Caco-2 (cell line): Measurements from ENCODE around the gene HCK. TPM values are rescaled to one million over a fixed set of nuclear protein-coding genes. Genes with fewer than 3 reads are reported as not detected.

Experiments
- BruUV-seq: library from RNA; stranded (reverse); fragments of 400-500 nt; replicated peaks from 2 replicates; lab custom pipeline; 2021; lab: Mats Ljungman, UMichigan
- CTCF ChIA-PET: fragments of 300-600 bp; sonication (Branson Sonifier 250); formaldehyde crosslinking; loops from one replicate; lab custom pipeline; 2022; ENCODE audit warnings: antibody characterized with exemption; lab: Charles Lee
- POLR2A ChIA-PET: fragments of 300-600 bp; sonication (Branson Sonifier 250); formaldehyde crosslinking; loops from one replicate; lab custom pipeline; 2022; ENCODE audit warnings: antibody characterized with exemption; lab: Charles Lee
- DNase-seq, 2 experiments: peaks; one replicate each; pipeline versions ENCODE4 v3.0.0 to v3.0.0-alpha.2; 2020 to 2022
- H3K27me3 ChIP-seq: replicated peaks from 2 replicates; pipeline ENCODE4 v1.6.0; 2011; ENCODE audit warnings: low read length; ENCODE audit not compliant: control insufficient read depth, insufficient read depth
- H3K36me3 ChIP-seq: 2 replicates; pipeline ENCODE4 v1.5.1; 2011; ENCODE audit warnings: low read length; ENCODE audit not compliant: control insufficient read depth, insufficient read depth
- H3K4me1 ChIP-seq: fragments of 250-450 bp; sonication (Bioruptor Pico); 2 replicates; pipeline ENCODE4 v1.5.1; 2020; ENCODE audit warnings: mild to moderate bottlenecking
- H3K4me3 ChIP-seq: 2 replicates; pipeline ENCODE4 v1.5.1; 2011; ENCODE audit warnings: low read depth, mild to moderate bottlenecking, control low read depth, low read length
- H3K9me3 ChIP-seq: fragments of 250-450 bp; sonication (Bioruptor Pico); 2 replicates; pipeline ENCODE4 v1.5.1; 2020; ENCODE audit warnings: mild to moderate bottlenecking, moderate library complexity
- H3K27ac Mint-ChIP-seq: one replicate; pipeline ENCODE4 v1.8.0; 2022; ENCODE audit warnings: mixed read lengths; ENCODE audit not compliant: unreplicated experiment
- H3K27me3 Mint-ChIP-seq: one replicate; pipeline ENCODE4 v1.8.0; 2022; ENCODE audit warnings: mixed read lengths; ENCODE audit not compliant: insufficient read depth, unreplicated experiment
- H3K36me3 Mint-ChIP-seq: one replicate; pipeline ENCODE4 v1.8.0; 2022; ENCODE audit warnings: mild to moderate bottlenecking, mixed read lengths; ENCODE audit not compliant: insufficient read depth, unreplicated experiment
- H3K4me1 Mint-ChIP-seq: one replicate; pipeline ENCODE4 v1.8.0; 2022; ENCODE audit warnings: low read depth, mixed read lengths; ENCODE audit not compliant: unreplicated experiment
- H3K4me3 Mint-ChIP-seq: one replicate; pipeline ENCODE4 v1.8.0; 2022; ENCODE audit warnings: mild to moderate bottlenecking, moderate library complexity, mixed read lengths; ENCODE audit not compliant: unreplicated experiment
- H3K9me3 Mint-ChIP-seq: one replicate; pipeline ENCODE4 v1.8.0; 2022; ENCODE audit warnings: mixed read lengths; ENCODE audit not compliant: unreplicated experiment
- intact Hi-C: fragments of 100-400 bp; cut with micrococcal nuclease; formaldehyde crosslinking; loops from one replicate; pipeline ENCODE4 v1.10.0; 2022; ENCODE audit not compliant: unreplicated experiment
- total RNA-seq: library from RNA; stranded (reverse); gene quantifications from 2 replicates; pipeline ENCODE4 v1.2.3, GENCODE V29; 2022
- TF ChIP-seq, protein P1 (sequence below), 2 experiments: fragments of 200-600 bp in 1 of 2; IDR thresholded peaks; 1 replicate in 1 of 2; 2 replicates in 1 of 2; pipeline versions ENCODE4 v1.5.1 to v1.8.0; 2011 to 2022; ENCODE audit warnings: antibody characterized with exemption in 1 of 2, control low read depth in 1 of 2, inconsistent platforms in 1 of 2, low read depth in 1 of 2, low read length in 1 of 2, mild to moderate bottlenecking in 1 of 2, moderate library complexity in 1 of 2; ENCODE audit not compliant: insufficient read depth in 1 of 2, severe bottlenecking in 1 of 2, unreplicated experiment in 1 of 2

Gene HCK
- total RNA-seq, 1 experiment from 2014 or later = not detected

DNA sequence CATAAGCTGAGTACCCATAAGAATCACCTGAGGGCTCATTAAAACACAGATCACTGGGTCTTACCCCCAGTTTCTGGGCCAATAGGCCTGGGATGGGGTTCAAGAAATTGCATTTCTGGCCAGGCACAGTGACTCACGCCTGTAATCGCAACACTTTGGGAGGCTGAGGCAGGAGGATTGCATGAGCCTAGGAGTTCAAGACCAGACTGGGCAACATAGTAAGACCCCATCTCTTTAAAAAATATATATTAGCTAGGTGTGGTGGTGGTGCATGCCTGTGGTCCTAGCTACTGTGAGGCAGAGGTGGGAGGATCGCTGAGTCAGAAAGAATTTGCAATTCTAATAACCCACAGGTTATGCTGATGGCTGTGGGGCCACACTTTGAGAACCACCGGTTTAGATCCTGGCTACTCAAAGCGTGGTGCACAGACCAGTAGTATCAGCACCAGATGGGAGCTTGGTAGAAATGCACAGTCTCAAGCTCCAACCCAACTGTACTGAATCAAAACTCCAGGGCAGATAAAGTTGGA is 39.8 kb upstream of the HCK start:
- TF ChIP-seq, protein P1, sequence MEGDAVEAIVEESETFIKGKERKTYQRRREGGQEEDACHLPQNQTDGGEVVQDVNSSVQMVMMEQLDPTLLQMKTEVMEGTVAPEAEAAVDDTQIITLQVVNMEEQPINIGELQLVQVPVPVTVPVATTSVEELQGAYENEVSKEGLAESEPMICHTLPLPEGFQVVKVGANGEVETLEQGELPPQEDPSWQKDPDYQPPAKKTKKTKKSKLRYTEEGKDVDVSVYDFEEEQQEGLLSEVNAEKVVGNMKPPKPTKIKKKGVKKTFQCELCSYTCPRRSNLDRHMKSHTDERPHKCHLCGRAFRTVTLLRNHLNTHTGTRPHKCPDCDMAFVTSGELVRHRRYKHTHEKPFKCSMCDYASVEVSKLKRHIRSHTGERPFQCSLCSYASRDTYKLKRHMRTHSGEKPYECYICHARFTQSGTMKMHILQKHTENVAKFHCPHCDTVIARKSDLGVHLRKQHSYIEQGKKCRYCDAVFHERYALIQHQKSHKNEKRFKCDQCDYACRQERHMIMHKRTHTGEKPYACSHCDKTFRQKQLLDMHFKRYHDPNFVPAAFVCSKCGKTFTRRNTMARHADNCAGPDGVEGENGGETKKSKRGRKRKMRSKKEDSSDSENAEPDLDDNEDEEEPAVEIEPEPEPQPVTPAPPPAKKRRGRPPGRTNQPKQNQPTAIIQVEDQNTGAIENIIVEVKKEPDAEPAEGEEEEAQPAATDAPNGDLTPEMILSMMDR (IDR thresholded peaks at IDR 0.05; ENCODE audit: insufficient read depth in 1 of 2, low read depth in 1 of 2, low read length in 1 of 2, severe bottlenecking in 1 of 2, unreplicated experiment in 1 of 2) = no peak
- H3K27me3 Mint-ChIP-seq = peaks cover 18% of the 10 kb centered on the region
- CTCF ChIA-PET = interaction anchor here (0.8 to 1.1 kb wide), 3 partner anchors 18 to 60 kb away, joined by 4 to 7 read pairs (median 5); no protein-coding TSS in a partner anchor
- Histone ChIP-seq H3K9me3 (no peaks in the 10 kb centered on the region), H3K27me3 (peaks cover 4% of the 10 kb centered on the region; the same call in 1 of the 2 replicates), H3K4me3 (no peak overlapping the region), H3K4me1 (no peaks in the 10 kb centered on the region), H3K36me3 (no peaks in the 10 kb centered on the region)
- H3K27ac Mint-ChIP-seq = no peak overlapping the region
- peaks cover 7% of the 10 kb centered on the region for H3K4me1 Mint-ChIP-seq
- POLR2A ChIA-PET = interaction anchor here (1.0 kb wide), 1 partner anchor 60 kb away, joined by 3 read pairs; no protein-coding TSS in a partner anchor
- BruUV-seq = no TSS peak
- H3K4me3 Mint-ChIP-seq = no peak overlapping the region
- no peaks in the 10 kb centered on the region for H3K9me3 Mint-ChIP-seq
- intact Hi-C loops = no loop called here
- no peaks in the 10 kb centered on the region for H3K36me3 Mint-ChIP-seq
- no peak for DNase-seq

DNA sequence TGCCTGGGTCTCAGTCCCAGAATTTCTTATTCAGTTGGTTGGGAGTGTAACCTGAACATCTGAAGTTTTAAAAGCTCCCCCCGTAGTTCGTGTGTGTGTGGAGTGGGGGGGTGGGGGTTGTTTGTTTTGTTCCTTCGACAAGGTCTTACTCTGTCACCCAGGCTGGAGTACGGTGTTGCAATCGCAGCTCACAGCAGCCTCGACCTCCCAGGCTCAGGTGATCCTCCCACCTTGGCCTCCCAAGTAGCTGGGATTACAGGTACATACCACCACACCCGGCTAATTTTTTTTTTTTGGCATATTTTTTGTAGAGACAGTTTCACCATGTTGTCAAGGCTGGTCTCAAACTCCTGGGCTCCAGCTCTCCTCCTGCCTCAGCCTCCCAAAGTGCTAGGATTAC is 38.7 kb upstream of the HCK start:
- Mint-ChIP-seq H3K4me1 (peaks cover 7% of the 10 kb centered on the region), H3K36me3 (peaks cover 2% of the 10 kb centered on the region), H3K9me3 (no peaks in the 10 kb centered on the region), H3K4me3 (no peak overlapping the region), H3K27me3 (peaks cover 17% of the 10 kb centered on the region), H3K27ac (no peak overlapping the region)
- Histone ChIP-seq H3K9me3 (no peaks in the 10 kb centered on the region), H3K36me3 (no peaks in the 10 kb centered on the region), H3K27me3 (peaks cover 2% of the 10 kb centered on the region; the same call in 1 of the 2 replicates), H3K4me1 (peaks cover 6% of the 10 kb centered on the region; the same call in 1 of the 2 replicates), H3K4me3 (no peak overlapping the region)
- BruUV-seq = no TSS peak
- DNase-seq = no peak
- CTCF ChIA-PET = interaction anchor here (0.8 to 1.0 kb wide), 2 partner anchors 19 to 61 kb away, joined by 4 to 7 read pairs; no protein-coding TSS in a partner anchor
- POLR2A ChIA-PET = interaction anchor here (0.6 kb wide), 1 partner anchor 444 kb away, joined by 3 read pairs; no protein-coding TSS in a partner anchor
- TF ChIP-seq, protein P1 (IDR thresholded peaks at IDR 0.05; ENCODE audit: insufficient read depth in 1 of 2, low read depth in 1 of 2, low read length in 1 of 2, severe bottlenecking in 1 of 2, unreplicated experiment in 1 of 2) = no peak
- intact Hi-C loops = no loop called here

DNA sequence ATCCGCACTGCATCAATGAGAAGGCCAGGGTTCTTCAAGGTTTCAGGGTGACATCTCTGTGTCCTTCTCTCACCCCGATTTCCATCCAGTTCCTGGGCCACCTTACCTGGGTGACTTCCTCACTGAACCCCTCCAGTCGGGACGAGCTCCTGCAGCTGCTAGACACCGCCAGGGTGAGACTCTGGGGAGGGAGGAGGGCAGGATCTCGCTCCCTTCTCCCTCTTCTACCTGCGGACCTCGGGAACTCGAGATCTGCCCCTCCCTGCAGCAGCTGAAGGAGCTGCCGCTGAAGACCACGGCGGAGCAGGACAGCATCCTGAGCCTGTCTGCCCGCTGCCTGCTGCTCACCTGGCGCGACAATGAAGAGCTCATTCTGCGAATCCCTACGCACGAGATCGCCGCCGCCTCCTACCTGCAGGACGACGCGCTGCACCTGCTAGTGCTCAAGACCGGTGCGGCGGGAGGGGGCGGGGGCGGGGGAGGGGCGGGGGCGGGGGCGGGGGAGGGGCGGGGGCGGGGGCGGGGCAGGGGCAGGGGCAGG is 34.3 kb upstream of the HCK start:
- Mint-ChIP-seq H3K36me3 (peaks cover 6% of the 10 kb centered on the region), H3K4me1 (peaks cover 13% of the 10 kb centered on the region), H3K4me3 (peak overlapping the region; percentile 93), H3K27me3 (peaks cover 39% of the 10 kb centered on the region), H3K27ac (peak overlapping the region; percentile 85), H3K9me3 (no peaks in the 10 kb centered on the region)
- DNase-seq = peak; percentile 93 to 94
- TF ChIP-seq, protein P1 (IDR thresholded peaks at IDR 0.05; ENCODE audit: insufficient read depth in 1 of 2, low read depth in 1 of 2, low read length in 1 of 2, severe bottlenecking in 1 of 2, unreplicated experiment in 1 of 2) = peak; percentile 83 to 96
- POLR2A ChIA-PET = interaction anchor here (0.5 to 1.0 kb wide), 6 partner anchors 11 to 296 kb away, joined by 3 read pairs; partner anchors contain the start of gene PDRG1
- Histone ChIP-seq H3K27me3 (peaks cover 13% of the 10 kb centered on the region), H3K36me3 (no peaks in the 10 kb centered on the region), H3K4me3 (peak overlapping the region; percentile 79), H3K9me3 (no peaks in the 10 kb centered on the region), H3K4me1 (peaks cover 12% of the 10 kb centered on the region)
- CTCF ChIA-PET = interaction anchor here (0.6 to 1.6 kb wide), 43 partner anchors 9 to 458 kb away, joined by 3 to 92 read pairs (median 6); partner anchors contain the start of genes HCK, PDRG1, TM9SF4 and XKR7
- BruUV-seq = no TSS peak
- intact Hi-C loops = loop anchor here (2.0 to 5.0 kb wide), 4 partner anchors 50 to 195 kb away; partner anchors contain the start of genes PDRG1 and XKR7
